ENCODE measurements around the gene STK25.
"Not testable (repeated sequence)": the region's sequence is repeated elsewhere in the genome, so short reads cannot be mapped to it uniquely, and the experiment has no call there.

STK25 gene

GRCh38 chr2:241461693-241462677 is 46.4 kb downstream of the STK25 start:
- DNase-seq: no peak

DNA sequence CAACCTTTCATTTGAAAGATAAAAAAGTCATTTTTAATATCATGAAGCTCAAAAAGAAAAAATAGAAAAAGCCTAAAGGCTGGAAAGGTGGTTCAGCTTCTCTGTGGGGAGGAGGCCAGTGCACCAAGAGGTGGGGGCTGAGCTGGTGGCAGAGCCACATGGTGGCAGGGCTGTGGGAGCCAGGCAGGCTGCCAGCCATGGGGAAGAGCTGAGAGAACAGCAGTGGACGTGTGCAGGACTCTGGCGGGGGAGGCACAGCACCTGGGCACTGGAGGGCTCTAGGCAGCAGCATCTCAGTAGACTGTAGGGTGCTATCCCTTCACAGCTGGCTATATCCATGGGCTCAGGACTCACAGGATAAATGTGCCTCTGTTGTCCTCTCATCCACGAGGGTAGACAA is 47.8 kb downstream of the STK25 start:
- no peak for DNase-seq

- DNase-seq: no peak
Observed at GRCh38 chr2:241459520-241459919, 48.9 kb downstream of the STK25 start.

GRCh38 chr2:241458687-241459086 is 49.7 kb downstream of the STK25 start:
- no peak for DNase-seq

DNA sequence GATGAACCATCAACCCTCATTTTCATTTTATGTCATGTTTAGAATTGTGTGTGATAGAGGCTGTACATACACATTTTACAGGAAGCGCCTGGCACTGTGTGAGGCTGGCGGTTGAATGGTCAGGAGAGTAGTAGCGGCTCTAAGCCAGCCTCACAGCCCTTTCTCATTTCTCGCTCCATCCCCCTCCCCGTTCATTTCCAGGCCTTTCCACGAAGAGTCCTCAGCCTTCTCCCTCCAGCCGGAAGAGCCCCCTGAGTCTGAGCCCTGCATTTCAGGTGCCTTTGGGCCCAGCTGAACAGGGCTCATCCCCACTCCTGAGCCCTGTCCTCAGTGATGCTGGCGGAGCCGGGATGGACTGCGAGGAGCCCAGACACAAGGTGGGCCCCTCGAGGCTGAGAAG is 51.8 kb downstream of the STK25 start:
- no peak for DNase-seq

DNA sequence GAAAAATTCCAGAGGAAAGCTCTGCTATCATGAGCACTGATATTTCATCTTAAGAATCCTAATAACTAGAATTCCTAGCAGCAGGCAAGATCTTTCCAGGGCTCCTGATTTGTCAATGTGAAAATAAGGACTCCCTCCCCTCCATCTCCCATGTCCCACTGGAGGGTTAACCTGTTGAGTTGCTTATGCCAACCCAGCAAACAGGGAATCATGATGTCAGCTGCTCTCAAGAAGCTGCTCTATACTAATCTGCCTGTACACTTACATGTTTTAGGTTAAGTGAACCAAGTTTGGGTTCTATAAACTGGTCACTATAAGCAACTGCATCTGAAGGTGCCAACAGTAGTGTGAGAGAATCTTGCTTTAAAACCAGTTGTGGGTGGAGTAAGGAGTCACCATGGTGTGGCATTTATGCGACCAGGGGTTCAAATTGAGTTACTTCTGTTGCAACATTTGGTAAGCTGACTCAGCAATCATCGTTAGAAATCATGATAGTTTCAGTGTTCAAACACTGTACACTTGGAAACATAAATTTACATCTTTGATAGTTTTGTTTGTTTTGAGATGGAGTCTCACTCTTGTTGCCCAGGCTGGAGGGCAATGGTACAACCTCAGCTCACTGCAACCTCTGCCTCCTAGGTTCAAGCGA is 53.4 kb downstream of the STK25 start:
- DNase-seq: no peak

DNA sequence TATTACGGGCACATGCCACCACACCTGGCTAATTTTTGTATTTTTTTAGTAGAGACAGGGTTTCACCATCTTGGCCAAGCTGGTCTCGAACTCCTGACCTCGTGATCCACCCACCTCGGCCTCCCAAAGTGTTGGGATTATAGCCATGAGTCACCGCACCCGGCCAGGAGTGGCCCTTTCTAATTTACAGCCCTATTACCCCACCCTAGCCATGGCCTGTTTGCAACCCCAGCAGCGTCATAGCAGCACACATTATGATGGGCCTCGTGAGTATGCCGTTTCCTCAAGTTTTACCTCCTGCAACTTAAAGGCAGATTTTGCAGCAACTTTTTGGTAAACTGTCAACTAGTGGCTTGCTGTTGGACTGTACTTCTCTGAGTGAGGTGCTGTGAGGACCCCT is 54.5 kb downstream of the STK25 start:
- not testable (repeated sequence) for DNase-seq

DNA sequence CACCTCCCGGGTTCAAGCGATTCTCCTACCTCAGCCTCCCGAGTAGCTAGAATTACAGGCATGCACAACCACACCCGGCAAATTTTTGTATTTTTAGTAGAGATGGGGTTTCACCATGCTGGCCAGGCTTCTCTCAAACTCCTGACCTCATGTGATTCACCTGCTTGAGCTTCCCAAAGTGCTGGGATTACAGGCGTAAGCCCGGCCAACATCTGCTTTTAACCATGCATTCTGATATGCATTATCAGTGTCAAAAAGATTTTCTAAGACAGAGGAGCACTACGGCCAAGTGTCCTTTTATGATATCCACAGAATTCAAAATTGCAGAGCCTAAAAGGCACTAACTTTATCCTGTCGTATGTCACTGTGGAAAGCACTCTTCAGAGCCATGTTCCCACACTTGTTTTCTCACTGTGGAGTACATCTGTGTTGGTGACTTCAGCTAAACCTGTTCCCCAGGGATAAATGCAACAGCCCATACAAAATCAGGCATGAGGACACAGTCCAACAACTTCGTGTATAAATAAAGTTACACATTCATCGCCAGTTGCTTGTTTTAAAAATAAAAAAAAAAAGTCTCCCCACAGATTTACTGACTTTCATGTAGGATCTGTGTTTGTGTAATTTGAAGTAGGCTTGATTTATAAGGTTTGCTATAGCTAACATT is 56.4 kb downstream of the STK25 start:
- DNase-seq: no peak

DNA sequence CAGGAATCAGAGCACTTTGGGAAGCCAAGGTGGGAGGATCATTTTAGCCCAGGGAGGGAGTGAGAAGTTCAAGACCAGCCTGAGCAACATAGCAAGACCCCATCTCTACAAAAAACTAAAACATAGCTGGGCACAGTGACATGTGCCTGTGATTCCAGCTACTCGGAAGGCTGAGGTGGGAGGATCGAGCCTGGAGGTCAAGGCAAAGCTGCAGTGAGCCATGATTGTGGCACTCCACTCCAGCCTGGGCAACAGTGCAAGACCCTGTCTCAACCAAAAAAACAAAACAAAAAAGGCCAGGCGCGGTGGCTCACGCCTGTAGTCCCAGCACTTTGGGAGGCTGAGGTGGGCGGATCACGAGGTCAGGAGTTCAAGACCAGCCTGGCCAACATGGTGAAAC is 58.3 kb downstream of the STK25 start:
- DNase-seq: not testable (repeated sequence)

- no peak for DNase-seq
Observed at GRCh38 chr2:241445426-241445825, 63.0 kb downstream of the STK25 start.

- DNase-seq: peak; percentile 95
Observed at GRCh38 chr2:241443486-241444223, 64.7 kb downstream of the STK25 start.

All from central memory CD4-positive, alpha-beta T cell (primary cell).